BLaER1 (cell line): Measurements from ENCODE around the gene ANKMY1.
A peak's percentile ranks its signal among the peaks of the same experiment; 100 is the strongest.

ENCODE experiments used
- H3K27ac ChIP-seq: shearing (Covaris generic); formaldehyde crosslinking; 2 replicates; pipeline ENCODE4 v1.8.1; 2022
- H3K27me3 ChIP-seq: shearing (Covaris generic); formaldehyde crosslinking; 2 replicates; pipeline ENCODE4 v1.8.1; 2022
- H3K36me3 ChIP-seq: shearing (Covaris generic); formaldehyde crosslinking; 2 replicates; pipeline ENCODE4 v1.8.1; 2022
- H3K4me1 ChIP-seq: shearing (Covaris generic); formaldehyde crosslinking; 2 replicates; pipeline ENCODE4 v1.8.1; 2022
- H3K4me2 ChIP-seq: shearing (Covaris generic); formaldehyde crosslinking; 2 replicates; pipeline ENCODE4 v1.8.1; 2022
- H3K4me3 ChIP-seq: shearing (Covaris generic); formaldehyde crosslinking; 2 replicates; pipeline ENCODE4 v1.8.1; 2022
- H3K9ac ChIP-seq: shearing (Covaris generic); formaldehyde crosslinking; 2 replicates; pipeline ENCODE4 v1.8.1; 2022
- H3K9me3 ChIP-seq: shearing (Covaris generic); formaldehyde crosslinking; 2 replicates; pipeline ENCODE4 v1.8.1; 2022
- H4K20me1 ChIP-seq: shearing (Covaris generic); formaldehyde crosslinking; 2 replicates; pipeline ENCODE4 v1.8.1; 2022
- Cebpa-rat ChIP-seq: shearing (Covaris generic); IDR thresholded peaks from 2 replicates; pipeline ENCODE4 v1.8.1; 2022

Gene ANKMY1

DNA sequence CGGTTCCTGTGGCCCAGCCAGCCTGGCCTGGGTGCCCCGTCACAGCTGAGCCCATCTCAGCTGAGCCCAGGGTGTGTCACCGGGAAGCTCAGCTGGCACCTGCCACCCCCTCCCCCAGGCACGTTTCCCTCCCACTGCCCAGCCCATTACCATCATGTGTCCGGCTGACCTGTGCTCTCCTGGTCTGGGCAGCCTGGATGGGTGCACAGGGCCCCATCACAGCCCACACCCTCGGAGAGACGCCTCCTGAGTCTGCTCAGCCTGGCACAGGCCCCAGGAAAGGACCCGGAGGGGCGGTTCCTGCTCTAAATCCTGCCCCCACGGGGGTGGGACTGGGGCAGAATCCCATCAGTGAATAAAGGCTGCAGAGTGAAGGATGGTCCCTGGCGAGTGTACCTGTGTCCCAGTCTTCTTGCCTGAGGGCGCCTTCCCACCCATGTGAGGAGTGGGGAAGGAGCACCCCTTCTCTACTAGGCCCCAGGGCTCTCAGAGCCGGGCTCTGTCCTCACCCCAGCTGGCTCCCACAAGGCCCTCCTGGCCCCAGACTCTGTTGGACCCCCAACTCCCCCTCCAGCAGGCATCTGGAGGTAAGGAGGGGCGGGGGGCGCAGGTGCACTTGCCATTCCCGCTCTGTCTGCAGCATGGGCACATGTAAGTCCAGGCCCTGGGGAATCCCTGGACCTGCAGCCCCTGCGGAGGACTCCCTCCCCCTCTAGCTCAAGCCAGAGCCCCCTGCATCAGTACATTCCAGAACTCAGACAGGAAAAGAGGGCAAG is 101.2 kb downstream of the ANKMY1 start:
- H4K20me1 ChIP-seq: peaks cover 92% of the 10 kb centered on the region
- H3K9me3 ChIP-seq: no peaks in the 10 kb centered on the region
- no peak overlapping the region for H3K27ac ChIP-seq
- peaks cover 45% of the 10 kb centered on the region for H3K4me1 ChIP-seq
- H3K27me3 ChIP-seq: peaks cover 55% of the 10 kb centered on the region
- no peak overlapping the region for H3K9ac ChIP-seq
- no peak for TF ChIP-seq Cebpa-rat
- H3K4me2 ChIP-seq: no peak overlapping the region
- no peaks in the 10 kb centered on the region for H3K36me3 ChIP-seq
- no peak overlapping the region for H3K4me3 ChIP-seq

- H3K4me1 ChIP-seq: peaks cover 48% of the 10 kb centered on the region
- H3K36me3 ChIP-seq: no peaks in the 10 kb centered on the region
- H3K4me2 ChIP-seq: no peak overlapping the region
- H3K9me3 ChIP-seq: no peaks in the 10 kb centered on the region
- peaks cover 92% of the 10 kb centered on the region for H4K20me1 ChIP-seq
- peaks cover 56% of the 10 kb centered on the region for H3K27me3 ChIP-seq
- no peak overlapping the region for H3K4me3 ChIP-seq
- no peak overlapping the region for H3K27ac ChIP-seq
- no peak for TF ChIP-seq Cebpa-rat
- H3K9ac ChIP-seq: no peak overlapping the region
Measured at GRCh38 chr2:240455647-240456446, 101.9 kb downstream of the ANKMY1 start.

GRCh38 chr2:240455272-240455646 is 102.5 kb downstream of the ANKMY1 start:
- H4K20me1 ChIP-seq: peaks cover 94% of the 10 kb centered on the region

GRCh38 chr2:240454106-240454901 is 103.5 kb downstream of the ANKMY1 start:
- Histone ChIP-seq H3K4me2 (no peak overlapping the region), H4K20me1 (peaks cover 94% of the 10 kb centered on the region), H3K4me3 (no peak overlapping the region), H3K27me3 (peaks cover 56% of the 10 kb centered on the region), H3K9me3 (no peaks in the 10 kb centered on the region), H3K9ac (no peak overlapping the region), H3K4me1 (peaks cover 47% of the 10 kb centered on the region), H3K27ac (no peak overlapping the region), H3K36me3 (no peaks in the 10 kb centered on the region)
- TF ChIP-seq Cebpa-rat: no peak

More at GRCh38 chr2:240455272-240455646, 102.5 kb downstream of the ANKMY1 start:
- TF ChIP-seq Cebpa-rat: no peak
- H3K4me3 ChIP-seq: no peak overlapping the region
- H3K4me2 ChIP-seq: no peak overlapping the region
- no peak overlapping the region for H3K9ac ChIP-seq
- H3K27me3 ChIP-seq: peaks cover 56% of the 10 kb centered on the region
- no peaks in the 10 kb centered on the region for H3K9me3 ChIP-seq
- peaks cover 48% of the 10 kb centered on the region for H3K4me1 ChIP-seq
- no peaks in the 10 kb centered on the region for H3K36me3 ChIP-seq
- no peak overlapping the region for H3K27ac ChIP-seq

DNA sequence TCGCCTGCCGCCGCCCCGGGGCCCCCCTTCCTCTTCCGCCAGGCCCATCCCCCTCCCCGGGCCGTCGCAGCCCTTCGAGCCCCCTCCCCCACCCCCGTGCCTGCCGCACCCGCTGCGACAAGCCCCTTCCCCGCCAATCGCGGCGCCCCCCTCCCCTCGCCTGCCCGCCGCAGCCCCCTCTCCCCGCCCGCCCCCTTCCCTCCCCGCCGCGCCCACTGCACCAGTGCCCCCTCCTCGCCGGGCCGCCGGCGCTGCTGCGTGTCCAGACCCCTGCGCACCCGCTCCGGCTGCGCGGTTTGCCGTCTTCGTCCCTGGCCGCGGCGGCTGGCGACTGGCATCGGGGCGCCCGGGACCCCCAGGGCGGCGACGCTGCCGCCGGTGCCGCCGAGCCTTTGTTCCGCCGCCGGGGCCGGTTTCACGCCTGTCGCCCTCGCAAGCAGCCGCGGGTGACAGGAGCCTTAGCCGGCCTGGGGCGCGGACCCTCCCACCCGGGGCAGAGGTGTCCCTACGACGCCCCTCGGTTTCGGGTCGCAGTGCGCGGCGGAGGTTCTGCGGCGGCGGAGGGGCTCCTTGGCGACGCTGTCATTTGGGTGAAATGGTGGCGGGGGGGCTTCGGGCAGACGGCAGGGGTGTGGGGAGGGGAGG is 104.2 kb downstream of the ANKMY1 start:
- Histone ChIP-seq H3K9me3 (no peaks in the 10 kb centered on the region), H3K27ac (no peak overlapping the region), H3K4me2 (peak overlapping the region; percentile 64), H3K36me3 (no peaks in the 10 kb centered on the region), H3K27me3 (peaks cover 56% of the 10 kb centered on the region), H3K9ac (no peak overlapping the region), H3K4me3 (no peak overlapping the region), H3K4me1 (peaks cover 40% of the 10 kb centered on the region), H4K20me1 (peaks cover 93% of the 10 kb centered on the region)
- no peak for TF ChIP-seq Cebpa-rat

- H3K4me1 ChIP-seq: peaks cover 32% of the 10 kb centered on the region
- H3K9ac ChIP-seq: peak overlapping the region; percentile 64; the same call in 1 of the 2 replicates
- peak overlapping the region; percentile 78 for H3K4me3 ChIP-seq
- no peak for TF ChIP-seq Cebpa-rat
- H3K27me3 ChIP-seq: peaks cover 56% of the 10 kb centered on the region
- no peaks in the 10 kb centered on the region for H3K9me3 ChIP-seq
- H3K4me2 ChIP-seq: peak overlapping the region; percentile 98
- no peak overlapping the region for H3K27ac ChIP-seq
- no peaks in the 10 kb centered on the region for H3K36me3 ChIP-seq
- peaks cover 93% of the 10 kb centered on the region for H4K20me1 ChIP-seq
Measured at GRCh38 chr2:240452462-240453256, 105.1 kb downstream of the ANKMY1 start.

GRCh38 chr2:240451791-240452461 is 105.9 kb downstream of the ANKMY1 start:
- H3K9ac ChIP-seq: peak overlapping the region; percentile 64; the same call in 1 of the 2 replicates
- no peak overlapping the region for H3K27ac ChIP-seq
- no peak for TF ChIP-seq Cebpa-rat
- peaks cover 93% of the 10 kb centered on the region for H4K20me1 ChIP-seq
- H3K4me3 ChIP-seq: peak overlapping the region; percentile 78
- peaks cover 32% of the 10 kb centered on the region for H3K4me1 ChIP-seq
- H3K36me3 ChIP-seq: no peaks in the 10 kb centered on the region
- H3K9me3 ChIP-seq: no peaks in the 10 kb centered on the region
- H3K27me3 ChIP-seq: peaks cover 50% of the 10 kb centered on the region
- peak overlapping the region; percentile 98 for H3K4me2 ChIP-seq

DNA sequence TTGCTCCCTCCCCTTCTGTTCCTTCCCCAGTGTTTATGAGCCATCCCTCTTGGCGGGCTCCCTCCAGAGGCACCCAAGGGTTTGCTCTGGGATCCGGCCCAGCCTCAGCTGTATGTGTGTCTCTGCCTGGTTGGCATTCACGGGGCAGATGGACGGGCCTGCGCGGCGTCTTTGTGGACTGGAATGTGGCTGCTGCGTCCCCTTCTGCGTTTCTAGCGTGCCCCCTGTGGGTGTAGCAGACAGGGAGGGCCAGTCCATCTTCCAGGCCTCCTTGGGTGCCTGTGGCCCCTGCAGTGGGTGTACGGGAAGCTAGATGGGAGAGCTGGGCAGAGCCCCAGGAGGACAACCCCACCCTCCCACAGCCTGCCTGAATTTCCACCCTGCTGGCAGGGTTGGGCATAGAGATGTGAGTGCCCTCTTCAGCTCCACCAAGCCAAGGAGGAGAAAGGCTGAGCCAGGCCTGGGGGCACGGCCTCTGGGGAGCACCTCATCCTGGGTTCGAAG is 106.6 kb downstream of the ANKMY1 start:
- Histone ChIP-seq H4K20me1 (peaks cover 93% of the 10 kb centered on the region), H3K4me1 (peaks cover 32% of the 10 kb centered on the region), H3K27me3 (peaks cover 42% of the 10 kb centered on the region), H3K36me3 (no peaks in the 10 kb centered on the region), H3K9me3 (no peaks in the 10 kb centered on the region), H3K9ac (no peak overlapping the region), H3K4me3 (no peak overlapping the region), H3K4me2 (peak overlapping the region; percentile 98), H3K27ac (no peak overlapping the region)
- no peak for TF ChIP-seq Cebpa-rat
